Stimulated activated CD4-positive, alpha-beta T cell treated with anti-CD3 and anti-CD28 coated beads, Interleukin-4, amount 100 ng/mL, for 1 hour (primary cell): ENCODE results near the gene PSD.

ENCODE experiments used
- DNase-seq: peaks from one replicate; pipeline ENCODE4 v3.0.0-alpha.2; 2020

PSD gene

DNA sequence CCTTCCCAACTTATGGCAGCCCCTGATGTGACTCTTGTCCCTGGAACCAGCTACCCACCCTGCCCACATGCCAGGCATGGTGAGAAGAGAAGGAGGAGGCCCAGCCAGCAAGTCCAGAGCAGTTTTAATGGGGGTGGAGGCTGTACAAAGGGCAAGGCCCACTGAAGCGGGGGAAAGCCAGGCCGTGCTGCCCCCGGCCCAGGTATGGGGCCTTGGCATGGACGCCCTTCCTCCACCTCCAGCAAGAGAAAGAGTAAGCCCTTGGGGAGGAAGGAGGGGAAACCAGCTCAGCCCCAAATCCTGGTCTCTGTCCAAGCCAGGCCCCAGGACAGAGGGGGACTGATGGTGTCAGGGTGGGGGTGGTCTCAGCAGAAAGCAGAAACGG, 16.1 kb downstream of the PSD start:
- no peak for DNase-seq

DNA sequence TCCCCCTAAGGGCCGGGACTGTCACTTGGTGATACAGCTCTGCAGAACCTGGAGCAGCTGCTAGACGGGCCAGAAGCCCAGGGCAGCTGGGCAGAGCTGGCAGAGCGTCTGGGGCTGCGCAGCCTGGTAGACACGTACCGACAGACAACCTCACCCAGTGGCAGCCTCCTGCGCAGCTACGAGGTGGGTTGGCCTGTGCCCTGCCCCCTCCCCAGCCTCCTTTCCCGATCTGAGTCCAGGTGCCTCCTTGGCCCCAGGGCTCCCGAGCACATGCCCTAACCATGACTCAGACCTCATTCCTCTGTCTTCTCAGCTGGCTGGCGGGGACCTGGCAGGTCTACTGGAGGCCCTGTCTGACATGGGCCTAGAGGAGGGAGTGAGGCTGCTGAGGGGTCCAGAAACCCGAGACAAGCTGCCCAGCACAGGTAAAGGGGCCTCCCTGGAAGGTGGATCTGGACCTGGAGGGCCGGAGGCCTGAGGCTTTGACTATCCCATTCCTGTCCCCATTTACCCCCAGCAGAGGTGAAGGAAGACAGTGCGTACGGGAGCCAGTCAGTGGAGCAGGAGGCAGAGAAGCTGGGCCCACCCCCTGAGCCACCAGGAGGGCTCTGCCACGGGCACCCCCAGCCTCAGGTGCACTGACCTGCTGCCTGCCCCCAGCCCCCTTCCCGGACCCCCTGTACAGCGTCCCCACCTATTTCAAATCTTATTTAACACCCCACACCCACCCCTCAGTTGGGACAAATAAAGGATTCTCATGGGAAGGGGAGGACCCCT, 16.7 kb downstream of the PSD start:
- no peak for DNase-seq

DNA sequence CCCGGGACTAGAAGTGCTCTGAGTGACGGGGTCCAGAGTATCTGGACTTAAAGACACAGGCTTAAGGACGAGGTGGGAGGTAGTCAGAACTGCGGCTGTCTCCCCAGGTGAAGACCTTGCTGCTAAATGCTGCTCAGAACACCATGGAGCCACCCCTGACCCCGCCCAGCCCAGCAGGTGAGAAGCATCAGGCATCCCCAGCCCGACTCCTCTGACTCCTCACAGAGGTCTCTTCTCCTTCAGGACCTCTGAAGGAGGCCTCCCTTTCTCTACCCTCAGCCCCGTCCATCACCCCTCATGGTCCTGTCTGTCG, 17.3 kb downstream of the PSD start:
- no peak for DNase-seq

DNA sequence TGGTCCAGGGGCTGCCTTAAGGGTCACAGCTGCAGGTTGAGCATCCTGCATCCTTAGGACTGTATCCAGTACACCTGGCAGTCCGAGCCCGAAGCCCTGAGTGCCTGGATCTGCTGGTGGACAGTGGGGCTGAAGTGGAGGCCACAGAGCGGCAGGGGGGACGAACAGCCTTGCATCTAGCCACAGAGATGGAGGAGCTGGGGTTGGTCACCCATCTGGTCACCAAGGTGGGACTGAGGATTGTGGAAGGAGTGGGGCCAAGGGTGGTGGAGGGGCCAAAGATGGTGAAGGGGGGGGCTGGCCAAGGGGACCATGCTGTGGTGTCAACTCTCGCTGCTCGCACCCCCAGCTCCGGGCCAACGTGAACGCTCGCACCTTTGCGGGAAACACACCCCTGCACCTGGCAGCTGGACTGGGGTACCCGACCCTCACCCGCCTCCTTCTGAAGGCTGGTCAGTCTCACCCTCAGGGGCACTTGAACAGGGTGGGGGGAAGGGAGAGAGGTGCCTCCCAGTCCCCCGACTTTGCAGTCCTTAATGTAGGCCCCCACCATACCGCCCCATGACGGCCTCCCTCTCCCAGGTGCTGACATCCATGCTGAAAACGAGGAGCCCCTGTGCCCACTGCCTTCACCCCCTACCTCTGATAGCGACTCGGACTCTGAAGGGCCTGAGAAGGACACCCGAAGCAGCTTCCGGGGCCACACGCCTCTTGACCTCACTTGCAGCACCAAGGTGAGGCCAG, 17.8 kb downstream of the PSD start:
- DNase-seq, result no peak

DNA sequence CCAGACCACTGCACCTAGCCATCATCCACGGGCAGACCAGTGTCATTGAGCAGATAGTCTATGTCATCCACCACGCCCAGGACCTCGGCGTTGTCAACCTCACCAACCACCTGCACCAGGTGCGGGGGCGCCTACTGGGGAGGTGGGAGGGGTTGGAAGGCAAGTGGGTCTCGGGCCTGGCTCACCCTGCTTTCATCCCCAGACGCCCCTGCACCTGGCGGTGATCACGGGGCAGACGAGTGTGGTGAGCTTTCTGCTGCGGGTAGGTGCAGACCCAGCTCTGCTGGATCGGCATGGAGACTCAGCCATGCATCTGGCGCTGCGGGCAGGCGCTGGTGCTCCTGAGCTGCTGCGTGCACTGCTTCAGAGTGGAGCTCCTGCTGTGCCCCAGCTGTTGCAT, 18.5 kb downstream of the PSD start:
- DNase-seq, result no peak

DNA sequence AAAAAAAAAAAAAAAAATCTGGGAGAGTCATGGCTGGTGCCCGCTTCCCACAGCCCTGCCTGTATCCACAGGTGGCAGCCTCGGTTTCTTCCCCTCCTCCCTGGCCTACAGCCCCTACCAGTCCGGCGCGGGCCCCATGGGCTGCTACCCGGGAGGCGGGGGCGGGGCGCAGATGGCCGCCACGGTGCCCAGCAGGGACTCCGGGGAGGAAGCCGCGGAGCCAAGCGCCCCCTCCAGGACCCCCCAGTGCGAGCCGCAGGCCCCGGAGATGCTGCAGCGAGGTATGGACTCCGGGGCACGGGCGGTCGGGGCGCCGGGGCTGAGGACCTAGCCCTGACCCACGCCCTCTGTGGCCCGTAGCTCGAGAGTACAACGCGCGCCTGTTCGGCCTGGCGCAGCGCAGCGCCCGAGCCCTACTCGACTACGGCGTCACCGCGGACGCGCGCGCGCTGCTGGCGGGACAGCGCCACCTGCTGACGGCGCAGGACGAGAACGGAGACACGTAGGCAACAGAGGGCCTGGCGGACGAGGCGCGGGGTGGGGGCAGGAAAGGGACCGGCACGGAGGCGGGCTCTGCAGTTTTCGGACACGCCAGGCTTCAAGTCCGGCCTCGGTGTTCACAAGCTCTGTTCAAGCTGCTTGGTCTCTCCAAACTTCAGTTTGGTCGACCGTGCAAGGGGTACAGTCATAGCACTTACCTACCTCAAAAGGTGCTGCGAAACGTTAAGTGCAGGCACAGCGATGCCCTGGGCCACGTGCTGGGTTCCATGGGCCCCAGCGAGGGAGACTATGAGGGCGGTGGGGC, 19.2 kb downstream of the PSD start:
- peak; percentile 88 for DNase-seq

DNA sequence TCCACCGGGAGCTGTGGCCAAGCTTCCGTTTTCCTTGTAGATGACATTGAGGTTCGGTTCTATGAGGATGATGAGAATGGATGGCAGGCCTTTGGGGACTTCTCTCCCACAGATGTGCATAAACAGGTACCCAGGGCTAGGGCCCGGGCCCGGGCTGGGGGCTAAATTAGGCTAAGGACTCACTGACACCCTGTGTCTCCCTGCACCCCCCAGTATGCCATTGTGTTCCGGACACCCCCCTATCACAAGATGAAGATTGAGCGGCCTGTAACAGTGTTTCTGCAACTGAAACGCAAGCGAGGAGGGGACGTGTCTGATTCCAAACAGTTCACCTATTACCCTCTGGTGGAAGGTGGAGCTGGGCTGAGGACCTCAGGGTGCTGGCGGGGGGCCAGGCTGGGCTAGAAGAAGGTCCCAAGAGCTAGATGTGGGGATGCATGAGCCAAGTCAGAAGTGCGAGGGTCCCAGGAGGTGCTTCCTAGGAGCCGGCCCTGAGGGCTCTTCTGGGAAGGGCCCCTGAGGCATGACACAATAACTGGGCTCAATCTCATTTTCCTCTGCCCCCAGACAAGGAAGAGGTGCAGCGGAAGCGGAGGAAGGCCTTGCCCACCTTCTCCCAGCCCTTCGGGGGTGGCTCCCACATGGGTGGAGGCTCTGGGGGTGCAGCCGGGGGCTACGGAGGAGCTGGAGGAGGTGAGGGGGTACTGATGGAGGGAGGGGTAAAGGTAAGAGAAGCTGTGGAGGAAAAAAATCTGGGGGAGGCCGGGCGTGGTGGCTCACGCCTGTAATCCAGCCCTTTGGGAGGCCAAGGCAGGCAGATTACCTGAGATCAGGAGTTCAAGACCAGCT, 20.2 kb downstream of the PSD start:
- DNase-seq, result no peak

DNA sequence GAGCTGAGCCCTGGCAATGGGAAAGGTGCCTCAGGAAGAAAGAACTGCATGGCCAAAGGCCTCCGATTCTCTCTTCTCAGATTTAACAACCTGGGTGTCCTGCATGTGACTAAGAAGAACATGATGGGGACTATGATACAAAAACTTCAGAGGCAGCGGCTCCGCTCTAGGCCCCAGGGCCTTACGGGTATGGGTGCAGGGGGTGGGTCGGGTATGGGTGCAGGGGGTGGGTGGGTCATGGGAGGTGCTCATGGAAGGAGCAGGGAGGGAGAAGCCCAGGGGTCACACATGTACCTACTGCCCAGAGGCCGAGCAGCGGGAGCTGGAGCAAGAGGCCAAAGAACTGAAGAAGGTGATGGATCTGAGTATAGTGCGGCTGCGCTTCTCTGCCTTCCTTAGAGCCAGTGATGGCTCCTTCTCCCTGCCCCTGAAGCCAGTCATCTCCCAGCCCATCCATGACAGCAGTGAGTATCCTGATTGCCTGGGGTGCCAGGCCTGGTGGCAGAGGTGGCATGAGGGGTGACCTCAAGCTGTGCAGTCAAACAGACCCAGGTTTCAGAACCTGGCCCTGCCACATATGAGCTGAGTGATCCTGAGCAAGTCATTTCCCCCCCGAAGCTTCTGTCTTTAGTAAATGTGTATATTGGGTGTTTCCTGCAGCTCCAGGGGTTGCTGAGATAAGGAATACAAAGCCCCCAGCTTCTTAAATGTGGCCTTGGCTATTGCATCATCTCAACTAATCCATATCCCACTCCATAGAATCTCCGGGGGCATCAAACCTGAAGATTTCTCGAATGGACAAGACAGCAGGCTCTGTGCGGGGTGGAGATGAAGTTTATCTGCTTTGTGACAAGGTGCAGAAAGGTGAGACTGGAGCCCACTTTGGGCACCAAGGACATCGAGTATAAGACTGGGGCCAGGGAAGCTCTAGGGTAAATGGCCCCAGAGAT, 21.1 kb downstream of the PSD start:
- DNase-seq, result no peak

DNA sequence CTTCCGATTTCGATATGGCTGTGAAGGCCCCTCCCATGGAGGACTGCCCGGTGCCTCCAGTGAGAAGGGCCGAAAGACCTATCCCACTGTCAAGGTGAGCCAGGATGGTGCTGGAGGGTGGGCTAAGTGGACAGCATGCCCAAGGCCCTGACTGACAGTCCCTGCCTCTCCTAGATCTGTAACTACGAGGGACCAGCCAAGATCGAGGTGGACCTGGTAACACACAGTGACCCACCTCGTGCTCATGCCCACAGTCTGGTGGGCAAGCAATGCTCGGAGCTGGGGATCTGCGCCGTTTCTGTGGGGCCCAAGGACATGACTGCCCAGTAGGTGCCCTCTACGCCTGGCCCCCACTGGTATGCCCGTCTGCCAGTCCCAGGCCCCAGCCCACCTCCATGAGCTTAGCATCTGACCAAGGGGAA, 21.8 kb downstream of the PSD start:
- DNase-seq, result no peak

DNA sequence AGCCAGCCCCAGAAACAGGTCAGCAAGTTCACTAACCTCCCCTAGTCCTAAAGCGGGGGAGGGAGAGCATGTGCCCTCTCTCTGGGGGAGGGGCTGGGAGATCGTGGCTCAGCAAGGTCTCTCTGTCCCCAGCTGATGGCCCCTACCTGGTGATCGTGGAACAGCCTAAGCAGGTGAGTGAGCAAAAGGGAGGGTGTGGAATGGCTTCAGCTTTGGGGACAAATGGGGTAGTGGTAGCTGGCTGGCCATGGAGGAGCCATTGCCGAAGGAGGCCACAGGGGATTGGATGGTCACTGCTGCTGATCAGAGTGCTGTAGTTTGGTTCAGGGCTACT, 22.3 kb downstream of the PSD start:
- DNase-seq, result no peak

DNA sequence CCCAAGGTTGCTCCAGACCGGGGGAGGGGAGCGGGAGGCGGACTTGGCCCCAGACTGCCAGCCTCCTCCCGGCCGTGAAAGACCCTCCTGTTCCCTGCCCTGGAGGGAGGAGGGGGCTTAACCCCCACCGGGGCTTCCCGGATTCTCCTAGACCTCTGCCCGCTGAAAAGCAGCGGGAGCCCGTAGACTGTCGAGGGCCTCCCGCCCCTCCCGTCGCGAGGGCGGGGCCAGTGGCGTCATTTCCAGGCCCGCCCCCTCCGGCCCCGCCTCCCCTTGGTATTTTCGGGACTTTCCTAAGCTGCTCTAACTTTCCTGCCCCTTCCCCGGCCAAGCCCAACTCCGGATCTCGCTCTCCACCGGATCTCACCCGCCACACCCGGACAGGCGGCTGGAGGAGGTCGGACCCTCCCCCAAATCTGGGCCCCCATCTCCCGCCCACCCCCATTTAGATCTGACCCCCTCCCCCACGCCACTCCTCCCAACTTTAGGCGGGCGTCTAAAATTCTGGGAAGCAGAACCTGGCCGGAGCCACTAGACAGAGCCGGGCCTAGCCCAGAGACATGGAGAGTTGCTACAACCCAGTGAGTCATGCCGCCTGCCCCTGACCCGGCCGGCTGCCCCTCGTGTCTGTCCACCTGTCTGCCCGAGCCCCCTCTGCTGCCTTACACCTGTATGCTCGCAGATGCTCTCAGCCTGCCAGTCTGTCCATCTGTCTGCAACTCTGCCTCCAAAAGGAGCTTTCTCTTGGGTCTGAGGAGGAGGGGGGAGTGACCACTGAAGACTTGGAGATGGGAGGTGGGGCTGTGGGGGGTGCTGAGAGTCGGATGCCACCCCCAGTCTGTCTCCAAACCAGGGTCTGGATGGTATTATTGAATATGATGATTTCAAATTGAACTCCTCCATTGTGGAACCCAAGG, 22.9 kb downstream of the PSD start, which contains the start of gene NFKB2:
NFKB2 (plus strand) TSS at position 306 of the 917 bp plus-strand sequence; CDS start at position 561, 255 bp downstream.
- peak; percentile 92 for DNase-seq

DNA sequence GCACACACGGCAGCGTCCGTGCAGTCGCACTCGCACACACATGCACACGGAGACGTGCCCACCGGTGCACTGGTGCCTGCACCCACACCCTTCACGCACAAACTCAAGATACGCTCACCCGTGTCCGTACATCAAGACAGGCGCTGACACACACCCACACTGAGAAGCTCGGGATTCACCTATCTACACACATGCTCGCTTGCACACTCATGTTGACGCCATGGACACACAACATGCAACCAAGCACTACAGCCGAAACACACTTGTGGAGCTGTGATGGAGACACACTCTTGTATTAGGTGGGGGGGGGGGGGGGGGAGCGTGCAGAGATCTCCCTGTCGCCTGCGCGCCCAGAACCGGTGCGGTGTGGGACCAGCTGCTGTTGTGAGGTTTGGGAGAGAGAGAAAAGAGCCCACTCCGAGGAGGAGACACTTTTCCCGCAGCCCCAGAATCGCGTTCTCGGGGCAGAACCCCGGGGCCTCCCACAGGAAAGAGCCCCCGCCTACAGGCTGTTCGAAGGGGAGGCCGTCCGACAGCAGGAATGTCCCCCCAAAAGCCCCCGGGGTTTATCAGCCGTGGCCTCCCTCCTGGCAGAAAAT, 23.7 kb downstream of the PSD start:
- peak; percentile 69 for DNase-seq

DNA sequence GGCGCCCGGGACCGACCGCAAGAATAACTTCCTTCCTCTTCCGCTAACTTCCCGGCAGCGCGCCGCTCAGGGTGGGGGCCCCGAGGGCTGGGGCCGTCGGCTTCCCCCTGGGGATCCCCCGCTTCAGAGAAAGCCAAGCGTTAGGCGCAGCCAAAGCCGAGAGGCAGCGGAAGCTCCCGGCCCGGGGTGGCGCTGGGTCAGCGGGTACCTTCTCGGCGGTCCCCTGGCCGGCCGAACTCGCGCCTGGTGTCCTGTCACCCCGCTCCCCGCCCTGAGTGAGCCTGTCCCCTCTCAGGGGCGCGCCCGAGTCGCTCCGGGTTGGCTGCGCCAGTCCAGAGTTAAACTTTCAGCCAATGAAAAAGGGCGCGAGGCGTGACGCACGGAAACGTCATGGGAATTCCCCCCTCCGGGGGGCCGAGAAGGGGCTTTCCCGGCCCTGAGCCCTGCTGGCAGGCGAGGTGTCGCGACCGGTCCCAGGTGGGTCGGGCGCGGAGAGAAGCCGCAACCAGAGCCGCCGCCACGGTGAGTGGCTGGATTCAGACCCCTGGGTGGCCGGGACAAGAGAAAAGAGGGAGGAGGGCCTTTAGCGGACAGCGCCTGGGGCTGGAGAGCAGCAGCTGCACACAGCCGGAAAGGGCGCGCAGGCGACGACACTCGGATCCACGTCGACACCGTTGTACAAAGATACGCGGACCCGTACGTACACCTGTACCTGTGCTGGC, 24.3 kb downstream of the PSD start:
- DNase-seq, result peak; percentile 98

DNA sequence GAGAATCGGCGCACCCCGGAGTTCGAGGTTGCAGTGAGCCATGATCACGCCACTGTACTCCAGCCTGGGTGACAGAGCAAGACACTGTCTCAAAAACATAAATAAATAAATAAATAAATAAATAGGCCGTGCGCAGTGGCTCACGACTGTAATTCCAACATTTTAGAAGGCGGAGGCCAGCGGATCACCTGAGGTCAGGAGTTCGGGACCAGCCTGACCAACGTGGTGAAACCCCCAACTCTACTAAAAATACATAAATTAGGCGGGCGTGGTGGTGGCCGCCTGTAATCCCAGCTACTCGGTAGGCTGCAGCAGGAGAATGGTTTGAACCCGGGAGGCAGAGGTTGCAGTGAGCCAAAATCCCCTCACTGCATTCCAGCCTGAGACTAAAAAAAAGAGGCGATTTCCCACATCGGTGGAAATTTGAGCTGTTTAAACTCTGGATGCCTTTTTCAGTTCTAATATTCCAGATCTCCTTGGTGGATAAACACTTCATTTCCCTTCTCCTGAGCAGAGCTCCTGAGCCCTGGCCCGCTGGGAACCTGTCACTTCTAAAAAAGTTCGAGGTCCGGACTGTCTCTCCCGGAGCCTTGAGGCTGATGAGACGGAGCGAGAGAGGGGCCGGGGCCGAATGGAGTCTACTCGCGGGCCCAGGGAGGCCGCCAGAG, 25.0 kb downstream of the PSD start:
- no peak for DNase-seq

DNA sequence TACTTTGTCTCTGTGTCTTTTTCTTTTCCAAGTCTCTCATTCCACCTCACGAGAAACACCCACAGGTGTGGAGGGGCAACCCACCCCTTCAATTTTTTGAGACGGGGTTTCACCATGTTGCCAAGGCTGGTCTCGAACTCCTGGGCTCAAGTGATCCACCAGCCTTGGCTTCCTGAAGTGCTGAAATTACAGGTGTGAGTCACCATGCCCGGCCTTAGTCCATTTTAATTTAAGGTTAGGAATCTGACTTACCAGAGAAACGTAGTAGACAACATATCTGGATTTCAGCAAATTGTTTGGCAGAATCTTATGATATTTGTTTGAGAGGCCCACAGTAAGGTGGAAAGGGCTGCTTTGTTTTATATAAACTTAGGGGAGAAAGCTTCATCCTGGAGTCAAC, 26.3 kb downstream of the PSD start:
- DNase-seq, result no peak

DNA sequence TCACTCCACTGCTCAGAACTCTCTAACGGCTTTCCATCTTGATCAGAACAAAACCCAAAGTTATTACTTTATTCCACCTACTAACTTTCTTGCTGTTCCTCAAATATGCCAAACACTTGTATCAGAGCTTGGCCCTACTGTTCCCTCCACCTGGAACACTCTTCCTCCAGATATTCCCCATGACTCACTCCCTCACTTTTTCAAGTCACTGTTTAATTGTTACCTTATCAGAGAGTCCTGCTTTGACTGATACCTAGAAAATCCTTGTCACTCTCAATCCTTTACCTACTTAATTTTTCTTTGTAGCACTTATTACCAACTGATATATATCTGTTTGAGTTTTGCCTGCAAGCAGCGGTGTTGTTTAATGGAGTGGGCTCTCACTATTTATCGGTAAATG, 28.7 kb downstream of the PSD start:
- DNase-seq, result no peak

DNA sequence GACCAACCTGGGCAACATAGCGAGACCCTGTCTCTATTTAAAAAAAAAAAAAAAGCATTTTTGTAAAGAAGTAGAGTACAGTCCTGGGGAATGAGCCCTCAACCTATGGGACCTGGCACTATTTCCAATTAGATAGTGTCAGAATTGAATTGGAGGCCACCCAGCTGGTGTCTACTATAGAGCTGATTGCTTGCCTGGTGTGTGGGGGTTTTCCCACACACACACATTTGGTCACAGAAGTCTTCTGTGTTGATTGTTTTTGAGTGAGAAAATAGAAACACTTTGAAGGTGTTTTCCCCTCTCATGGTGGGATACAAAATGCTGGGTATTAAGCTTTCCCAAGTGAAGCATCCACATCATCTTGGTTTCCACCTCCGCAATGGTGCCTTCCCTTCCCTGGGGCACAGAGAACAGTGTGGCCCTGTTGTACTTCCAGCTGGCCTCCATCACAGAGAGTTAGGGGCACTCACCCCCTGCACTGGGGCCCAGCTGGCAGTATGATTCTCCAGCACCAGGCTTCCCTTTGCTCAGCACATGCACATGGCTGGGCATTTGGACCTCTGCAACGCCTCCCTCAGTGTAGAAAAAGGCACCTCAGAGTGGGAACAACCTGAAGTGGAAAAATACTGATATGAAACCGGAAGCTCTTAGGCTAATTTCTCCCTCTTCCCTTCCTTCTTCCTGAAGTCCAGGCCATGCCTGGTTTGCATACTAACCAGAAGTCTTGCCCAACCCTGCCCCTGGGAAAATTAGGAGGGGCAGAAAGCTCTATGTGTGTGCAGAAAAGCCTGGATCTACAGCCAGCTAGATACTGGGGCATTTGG, 33.8 kb downstream of the PSD start:
- no peak for DNase-seq

DNA sequence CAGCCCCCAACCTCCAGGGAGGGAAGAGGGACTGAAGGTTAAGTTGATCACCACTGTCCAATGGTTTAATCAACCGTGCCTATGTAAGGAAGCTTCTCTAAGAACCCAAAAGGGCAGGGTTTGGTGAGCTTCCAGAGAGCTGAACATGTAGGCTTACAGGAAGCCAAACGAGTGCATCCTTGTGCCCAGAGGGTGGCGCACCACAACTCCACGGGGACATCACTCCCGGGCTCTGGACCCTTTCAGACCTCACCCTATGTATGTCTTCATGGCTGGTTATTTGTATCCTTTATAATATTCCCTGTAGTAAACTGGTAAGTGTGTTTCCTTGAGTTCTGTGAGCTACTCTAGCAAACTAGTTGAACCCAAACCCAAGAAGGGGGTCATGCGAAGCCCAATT, 34.5 kb downstream of the PSD start:
- DNase-seq, result no peak
